Activated CD8-positive, alpha-beta memory T cell treated with anti-CD3 and anti-CD28 coated beads for 4 hours (primary cell): Measurements from ENCODE around the gene CCDC34.
"Not testable (repeated sequence)": the region's sequence is repeated elsewhere in the genome, so short reads cannot be mapped to it uniquely, and the experiment has no call there.

Experiments used
- DNase-seq, 2 donors: peaks; one replicate each; pipeline ENCODE4 v3.0.0-alpha.2; 2020; ENCODE audit warnings: low read depth in 2 of 2

The CCDC34 gene

GRCh38 chr11:27361649-27362431 is 1.2 kb downstream of the CCDC34 start:
- no peak for DNase-seq

GRCh38 chr11:27358296-27358695 is 4.7 kb downstream of the CCDC34 start:
- no peak for DNase-seq

DNA sequence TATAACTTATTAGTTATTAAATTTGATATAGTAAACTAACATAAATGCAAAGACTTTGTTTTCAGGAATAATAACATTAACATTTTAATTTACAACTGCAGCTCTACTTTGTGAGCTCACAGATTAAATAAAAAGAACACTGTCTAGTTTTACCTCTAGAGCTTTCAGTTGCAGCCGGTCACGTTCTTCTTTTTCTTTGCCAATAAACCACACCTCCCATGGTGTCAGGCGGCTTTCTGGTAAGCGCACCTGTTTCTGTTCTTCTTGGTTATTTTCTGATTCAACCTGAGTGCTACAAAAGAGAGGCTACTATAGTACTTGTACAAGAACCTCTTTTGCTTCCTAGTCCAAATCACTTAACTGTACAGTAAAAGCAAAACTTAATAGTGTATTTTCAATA is 5.8 kb downstream of the CCDC34 start:
- DNase-seq, result no peak

GRCh38 chr11:27356624-27357222 is 6.3 kb downstream of the CCDC34 start:
- DNase-seq, result no peak

DNA sequence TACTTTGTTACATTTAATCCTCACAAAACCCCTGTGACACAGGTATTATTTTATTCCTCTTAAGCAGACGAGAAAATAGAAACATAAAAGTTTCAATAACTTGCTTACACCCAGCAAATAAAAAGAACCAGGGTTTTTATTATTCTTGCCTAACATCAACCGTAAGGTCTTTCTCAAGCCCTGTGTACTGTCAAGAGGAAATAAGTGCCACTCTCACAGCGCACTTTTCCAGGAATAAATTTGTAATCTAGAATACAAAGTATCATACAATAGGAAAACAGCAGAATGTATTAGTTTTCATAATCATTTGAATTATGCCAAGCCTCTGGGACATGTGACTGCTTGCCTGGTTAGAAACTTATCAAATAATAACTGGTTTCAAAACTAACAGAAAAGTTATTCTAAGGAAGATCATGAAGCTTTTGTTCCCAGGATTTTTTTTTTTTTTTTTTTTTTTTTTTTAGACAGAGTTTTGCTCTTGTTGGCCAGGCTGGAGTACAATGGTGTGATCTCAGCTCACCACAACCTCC is 7.4 kb downstream of the CCDC34 start:
- DNase-seq, result no peak

DNA sequence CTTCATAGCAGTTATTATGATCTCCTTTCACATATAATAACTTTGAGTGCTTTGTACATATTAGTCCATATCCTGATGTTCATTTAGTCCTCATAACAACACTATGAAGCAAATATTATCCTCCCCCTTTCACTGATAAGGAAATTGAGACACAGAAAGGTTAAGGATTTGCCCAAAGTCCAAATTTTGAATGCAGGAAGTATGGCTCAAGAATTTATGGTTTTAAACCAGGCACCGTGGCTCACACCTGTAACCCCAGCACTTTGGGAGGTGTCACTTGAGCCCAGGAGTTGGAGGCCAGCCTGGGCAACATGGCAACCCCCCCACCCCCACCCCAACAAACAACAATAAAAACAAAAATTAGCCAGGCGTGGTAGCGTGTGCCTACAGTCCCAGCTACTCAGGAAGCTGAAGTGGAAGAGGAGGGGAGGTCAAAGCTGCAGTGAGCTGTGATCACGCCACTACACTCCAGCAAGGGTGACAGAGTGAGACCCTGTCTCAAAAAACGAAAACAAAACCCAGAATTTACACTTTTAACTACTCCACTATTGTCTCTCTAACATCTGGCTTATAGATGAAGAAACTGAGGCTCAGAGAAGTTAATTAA is 8.6 kb downstream of the CCDC34 start:
- DNase-seq, result no peak

DNA sequence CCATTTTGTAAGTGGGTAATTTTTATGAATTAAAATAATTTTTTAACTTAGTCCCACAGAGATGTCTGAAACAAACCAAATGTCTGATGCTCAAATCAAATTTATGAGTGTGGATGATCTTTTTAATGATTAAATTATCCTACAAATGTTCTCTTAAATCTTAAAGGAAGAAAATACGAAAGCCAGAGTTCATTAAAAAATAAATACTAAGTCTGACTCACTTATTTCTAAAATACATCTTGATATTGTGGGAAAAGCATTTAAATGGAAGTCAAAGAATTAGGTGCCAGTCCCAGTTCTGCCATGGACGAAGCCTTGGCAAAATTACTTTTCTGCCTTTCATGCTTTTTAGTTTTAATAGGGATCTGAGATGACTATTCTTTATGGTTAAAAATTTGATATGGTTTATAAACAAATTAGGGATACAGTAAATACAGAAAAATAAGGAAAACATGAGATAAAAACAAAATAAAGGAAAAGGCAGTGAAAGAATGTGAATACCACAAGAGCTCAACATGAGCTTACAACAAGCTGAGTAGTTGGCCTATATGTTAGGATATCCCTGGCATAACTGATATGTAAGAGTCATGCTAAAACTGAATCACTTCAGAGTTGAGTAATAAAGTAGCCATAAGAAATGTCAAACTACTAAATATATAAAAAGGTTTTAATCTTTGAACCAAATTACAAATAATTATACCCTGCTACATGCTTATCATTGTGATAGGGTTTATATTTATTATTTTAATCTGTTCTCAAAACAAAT is 9.2 kb downstream of the CCDC34 start:
- DNase-seq, result no peak

DNA sequence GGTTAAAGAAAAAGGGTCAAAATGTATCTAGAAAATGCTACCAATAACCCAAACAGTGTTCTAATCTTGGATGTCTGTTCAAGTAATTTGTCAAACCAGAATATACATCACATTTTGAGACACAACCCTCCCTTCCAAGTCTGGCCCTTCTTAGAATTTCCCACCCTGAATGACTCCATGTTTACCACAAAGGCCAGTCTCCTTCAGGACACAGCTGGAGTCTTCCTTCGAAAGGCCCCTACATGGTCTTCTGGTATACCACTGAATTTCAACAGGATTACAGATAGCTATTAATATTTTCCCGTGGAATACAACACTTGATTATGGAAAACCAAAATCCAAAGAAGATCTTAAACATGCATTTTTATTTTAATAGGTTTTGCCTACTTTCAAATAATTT is 10.2 kb downstream of the CCDC34 start:
- DNase-seq, result no peak

DNA sequence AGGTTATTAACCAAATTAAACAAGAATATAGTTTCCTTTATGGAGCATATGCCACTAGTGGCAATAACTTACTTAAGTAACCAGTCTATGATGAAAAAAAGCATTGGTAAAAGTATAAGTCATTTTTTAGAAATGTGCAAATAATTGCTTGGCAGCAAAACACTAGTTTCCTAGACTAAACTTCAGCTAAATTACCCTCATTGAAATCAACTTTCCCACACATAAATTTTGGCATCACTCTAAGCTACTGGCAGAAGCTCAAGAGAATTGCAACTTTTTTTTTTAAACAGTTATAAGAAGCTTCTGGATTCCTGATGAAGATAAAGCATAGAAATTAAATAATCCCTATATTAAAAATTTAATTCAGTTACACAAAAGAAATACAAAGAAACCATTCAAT is 12.5 kb downstream of the CCDC34 start:
- no peak for DNase-seq

DNA sequence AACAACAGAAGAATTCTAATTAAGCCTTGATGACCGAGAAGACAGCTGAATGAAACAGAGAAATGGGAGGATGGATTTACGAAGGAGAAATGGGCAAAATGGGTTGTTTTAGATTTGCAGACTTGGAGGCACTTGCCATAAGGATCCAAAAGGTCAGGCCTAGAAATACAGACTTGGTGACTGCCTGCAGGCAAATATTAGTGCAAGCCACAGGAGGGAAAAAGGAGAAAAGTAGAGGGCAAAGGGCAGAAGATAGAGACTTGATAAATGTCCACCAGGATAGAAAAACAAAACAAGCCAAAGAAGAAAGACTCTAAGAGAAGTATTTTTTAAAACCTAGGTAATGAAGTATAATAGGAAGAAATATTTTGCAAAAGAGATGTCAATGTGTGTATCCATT is 13.1 kb downstream of the CCDC34 start:
- no peak for DNase-seq

GRCh38 chr11:27348340-27348873 is 14.6 kb downstream of the CCDC34 start:
- DNase-seq, result no peak

DNA sequence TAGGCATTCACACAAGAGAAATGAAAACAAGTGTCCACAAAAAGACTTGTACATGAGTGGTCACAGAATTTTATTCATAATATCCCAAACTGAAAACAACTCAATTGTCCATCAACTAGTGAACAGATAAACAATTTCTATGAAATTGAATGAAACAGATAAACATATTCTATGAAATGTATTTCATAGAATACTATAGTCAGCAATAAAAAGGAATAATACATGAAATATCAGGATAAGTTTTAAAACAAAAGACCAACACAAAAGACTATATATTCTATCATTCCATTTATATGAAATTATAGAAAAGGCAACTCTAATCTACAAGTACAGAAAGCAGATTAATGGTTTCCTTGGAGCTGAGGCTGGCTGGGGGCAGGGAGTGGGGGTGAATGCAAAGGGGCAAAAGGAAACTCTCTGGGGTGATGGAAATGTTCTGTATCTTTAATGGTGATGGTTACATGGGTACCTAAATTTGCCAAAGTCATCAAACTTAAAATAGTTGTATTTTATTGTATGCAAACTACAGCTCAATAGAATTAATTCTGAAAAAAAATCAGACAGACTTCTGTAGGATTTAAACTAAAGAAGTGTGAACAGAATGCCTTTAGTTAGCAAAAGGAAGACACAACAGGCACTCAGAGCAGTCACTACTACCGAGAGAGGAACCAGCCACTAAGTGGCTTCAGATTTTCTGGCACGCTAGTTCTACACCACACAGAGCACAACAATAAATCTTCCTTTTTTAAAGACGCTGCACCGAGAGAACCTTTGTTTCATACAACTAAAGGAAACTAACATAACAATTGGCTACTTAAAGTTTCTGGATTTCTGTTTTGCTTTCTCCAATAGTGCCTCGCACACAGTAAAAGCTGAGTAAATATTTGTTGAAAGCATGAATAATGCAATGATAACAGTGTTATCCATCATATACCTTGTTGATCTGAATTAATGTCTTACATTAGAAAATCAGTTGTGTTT is 15.4 kb downstream of the CCDC34 start:
- no peak for DNase-seq

DNA sequence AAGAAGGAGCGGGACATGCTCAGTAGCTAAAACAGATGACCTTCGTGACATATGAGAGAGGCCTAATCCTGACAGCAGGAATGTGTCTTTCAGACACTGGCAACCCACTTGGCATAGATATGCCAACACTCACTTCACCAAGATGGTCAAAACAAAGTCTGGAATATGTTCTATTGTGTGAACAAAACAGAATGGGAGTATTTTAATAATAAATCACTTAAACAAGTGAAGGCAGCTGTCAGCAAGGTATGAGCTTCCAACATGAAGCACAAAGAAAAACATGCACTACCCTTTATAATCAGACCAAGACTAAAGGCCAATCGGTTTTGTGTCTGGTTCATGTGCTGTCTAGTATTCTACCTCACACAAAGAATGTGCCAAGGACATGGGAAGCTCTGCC is 23.1 kb downstream of the CCDC34 start:
- no peak for DNase-seq

- not testable (repeated sequence) for DNase-seq
These were observed 28.3 kb downstream of the CCDC34 start for GRCh38 chr11:27334764-27335163.

GRCh38 chr11:27331981-27332380 is 31.0 kb downstream of the CCDC34 start:
- DNase-seq, result no peak

DNA sequence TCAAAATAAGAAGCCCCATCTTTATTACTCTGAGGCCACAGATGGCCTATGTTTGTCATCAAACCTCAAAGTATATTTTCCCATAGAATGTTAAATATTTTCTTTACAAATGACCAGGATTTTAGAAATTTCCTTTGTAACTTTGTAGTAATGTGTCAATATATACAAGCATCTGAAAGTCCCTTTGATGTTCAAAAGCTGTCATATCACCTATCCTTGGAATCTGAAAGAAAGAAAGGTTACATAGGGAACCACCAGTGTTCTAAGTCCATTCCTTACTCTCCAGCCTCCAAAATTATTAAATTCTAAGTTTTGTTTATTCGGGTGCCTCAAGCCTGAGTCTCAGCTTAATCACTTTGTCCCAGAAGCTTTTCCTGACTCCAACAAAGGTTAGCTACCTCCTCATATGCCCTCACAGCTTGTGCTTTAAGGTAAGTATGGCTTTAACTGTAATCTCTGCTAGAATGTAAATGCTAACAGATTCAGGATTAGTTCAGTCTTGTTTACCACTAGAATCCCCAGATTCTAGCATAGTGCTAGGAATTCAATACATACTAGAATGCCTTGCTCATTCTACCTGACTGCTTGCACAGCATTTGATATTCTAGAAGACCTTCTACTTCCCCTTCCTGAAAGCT is 32.3 kb downstream of the CCDC34 start:
- no peak for DNase-seq

- DNase-seq, result no peak
These were observed 33.0 kb downstream of the CCDC34 start for GRCh38 chr11:27329867-27330632.

GRCh38 chr11:27328614-27329013 is 34.4 kb downstream of the CCDC34 start:
- DNase-seq, result no peak

GRCh38 chr11:27327064-27327463 is 36.0 kb downstream of the CCDC34 start:
- DNase-seq, result not testable (repeated sequence)
